GM18868 (cell line): ENCODE measurements around the gene MXRA7.
"Not testable (repeated sequence)": the region's sequence is repeated elsewhere in the genome, so short reads cannot be mapped to it uniquely, and the experiment has no call there.

Experiments
- ATAC-seq: cut with Tn5 transposase; IDR thresholded peaks from one replicate; pipeline ENCODE4 v1.9.1; 2021; ENCODE audit warnings: mild to moderate bottlenecking, moderate library complexity; ENCODE audit not compliant: unreplicated experiment

MXRA7 gene

GRCh38 chr17:76716146-76716838 lies 5.5 kb upstream of the MXRA7 start:
- no peak for ATAC-seq

- ATAC-seq, result no peak
These were observed 4.7 kb upstream of the MXRA7 start for GRCh38 chr17:76715496-76715830.

- no peak for ATAC-seq
These were observed 4.2 kb upstream of the MXRA7 start for GRCh38 chr17:76714822-76715495.

- ATAC-seq, result no peak
These were observed 3.6 kb upstream of the MXRA7 start for GRCh38 chr17:76714336-76714735.

GRCh38 chr17:76713765-76714164 lies 3.0 kb upstream of the MXRA7 start:
- ATAC-seq, result no peak

- ATAC-seq, result not testable (repeated sequence)
These were observed 1.6 kb upstream of the MXRA7 start for GRCh38 chr17:76712321-76712720.

- not testable (repeated sequence) for ATAC-seq
These were observed 558 bp downstream of the MXRA7 start for GRCh38 chr17:76709951-76710862.

- no peak for ATAC-seq
These were observed 1.5 kb downstream of the MXRA7 start for GRCh38 chr17:76709077-76709950.

- ATAC-seq, result no peak
These were observed 2.6 kb downstream of the MXRA7 start for GRCh38 chr17:76707985-76708807.

GRCh38 chr17:76706817-76707216 lies 3.9 kb downstream of the MXRA7 start:
- ATAC-seq, result no peak

GRCh38 chr17:76704805-76705204 lies 6.0 kb downstream of the MXRA7 start:
- no peak for ATAC-seq

GRCh38 chr17:76702941-76703637 lies 7.7 kb downstream of the MXRA7 start:
- ATAC-seq, result no peak

GRCh38 chr17:76702076-76702475 lies 8.7 kb downstream of the MXRA7 start:
- ATAC-seq, result no peak

- no peak for ATAC-seq
These were observed 9.2 kb downstream of the MXRA7 start for GRCh38 chr17:76701471-76701967.

- ATAC-seq, result no peak
These were observed 9.9 kb downstream of the MXRA7 start for GRCh38 chr17:76700617-76701470.

- ATAC-seq, result no peak
These were observed 10.5 kb downstream of the MXRA7 start for GRCh38 chr17:76700270-76700616.

- not testable (repeated sequence) for ATAC-seq
These were observed 12.2 kb downstream of the MXRA7 start for GRCh38 chr17:76698466-76698977.
